ENCODE data around the gene PRPF40B.
"Not testable (repeated sequence)": the region's sequence is repeated elsewhere in the genome, so short reads cannot be mapped to it uniquely, and the experiment has no call there.

Gene PRPF40B

DNA sequence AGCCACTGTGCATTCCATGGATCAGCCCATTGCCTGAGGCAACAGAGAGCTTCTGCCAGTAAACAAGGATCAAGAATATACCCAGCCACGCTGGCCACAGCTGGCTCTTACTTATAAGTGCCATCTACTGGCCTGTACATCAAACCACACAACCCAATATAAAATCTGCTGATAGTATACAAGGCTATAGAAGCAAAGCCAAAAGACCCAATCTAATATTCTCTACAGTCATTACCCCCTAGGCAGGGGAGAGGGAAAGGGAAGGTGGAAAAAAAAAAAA lies 13.5 kb upstream of the PRPF40B start:
- no peak for DNase-seq

GRCh38 chr12:49610785-49611184 lies 12.6 kb upstream of the PRPF40B start:
- not testable (repeated sequence) for DNase-seq

- DNase-seq: no peak
These were observed 11.2 kb upstream of the PRPF40B start for GRCh38 chr12:49612210-49612609.

DNA sequence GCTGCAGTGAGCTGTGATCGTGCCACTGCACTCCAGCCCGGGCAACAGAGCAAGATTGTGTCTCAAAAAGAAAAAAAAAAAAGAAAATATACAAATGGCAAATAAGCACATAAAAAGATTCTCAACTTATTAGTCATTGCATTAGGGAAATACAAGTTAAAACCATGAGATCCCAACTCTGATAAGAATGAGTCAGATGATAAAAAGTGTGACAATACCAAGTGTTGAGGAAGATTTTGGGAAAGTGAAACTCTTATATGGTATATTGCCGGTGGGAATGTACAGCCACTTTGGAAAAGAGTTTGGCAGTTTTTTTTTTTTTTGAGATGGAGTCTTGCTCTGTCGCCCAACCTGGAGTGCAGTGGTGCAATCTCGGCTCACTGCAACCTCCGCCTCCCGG lies 7.6 kb upstream of the PRPF40B start:
- no peak for DNase-seq

DNA sequence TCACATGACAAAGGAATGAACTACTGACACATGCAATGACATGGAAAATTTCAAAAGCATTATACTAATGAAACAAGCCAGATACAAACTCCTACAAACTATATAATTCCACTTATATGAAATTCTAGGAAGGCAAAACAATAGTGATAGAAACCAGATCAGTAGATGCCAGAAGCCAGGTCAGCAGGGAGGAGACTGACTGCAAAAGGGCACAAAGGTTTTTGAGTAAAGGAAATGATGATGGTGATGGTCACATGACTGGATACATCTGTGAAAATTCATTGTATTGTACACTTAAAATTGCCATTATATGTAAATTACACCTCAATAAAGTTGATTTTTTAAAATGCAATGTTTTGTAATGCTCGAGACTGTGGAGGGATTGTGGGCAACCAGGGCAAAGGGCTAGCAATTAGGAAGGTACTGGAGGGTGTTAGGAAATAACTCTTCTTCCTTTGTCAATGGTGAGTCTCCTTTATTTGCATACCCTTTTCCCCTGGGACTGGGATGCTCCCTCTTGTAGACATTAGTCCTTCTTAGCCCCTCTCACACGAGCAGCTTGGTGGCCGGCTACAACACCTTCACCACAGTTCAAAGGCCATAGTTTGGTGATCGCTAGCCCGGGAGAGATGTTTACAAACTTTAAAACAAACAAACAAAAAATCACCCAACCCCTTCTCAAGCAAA lies 6.7 kb upstream of the PRPF40B start:
- DNase-seq: no peak

GRCh38 chr12:49618576-49618975 lies 4.8 kb upstream of the PRPF40B start:
- DNase-seq: no peak

DNA sequence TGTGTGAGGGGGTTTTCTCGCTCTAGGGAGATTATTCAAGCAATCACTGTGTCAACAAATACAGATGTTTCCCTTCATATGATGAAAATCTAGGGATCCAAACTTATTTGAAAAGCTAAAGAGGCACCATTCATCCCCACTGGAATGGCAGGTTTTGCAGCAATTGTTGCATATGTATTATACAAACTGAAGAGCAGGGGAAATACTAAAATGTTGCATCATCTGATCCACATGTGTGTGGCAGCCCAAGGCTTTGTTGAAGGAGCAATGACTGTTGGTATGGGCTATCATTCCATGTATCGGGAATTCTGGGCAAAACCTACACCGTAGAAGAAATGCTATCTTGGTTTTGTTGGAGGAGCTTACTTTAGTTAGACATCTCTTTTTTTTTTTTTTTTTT lies 4.1 kb upstream of the PRPF40B start:
- no peak for DNase-seq

GRCh38 chr12:49621651-49622500 lies 1.5 kb upstream of the PRPF40B start:
- DNase-seq: peak; percentile 26

DNA sequence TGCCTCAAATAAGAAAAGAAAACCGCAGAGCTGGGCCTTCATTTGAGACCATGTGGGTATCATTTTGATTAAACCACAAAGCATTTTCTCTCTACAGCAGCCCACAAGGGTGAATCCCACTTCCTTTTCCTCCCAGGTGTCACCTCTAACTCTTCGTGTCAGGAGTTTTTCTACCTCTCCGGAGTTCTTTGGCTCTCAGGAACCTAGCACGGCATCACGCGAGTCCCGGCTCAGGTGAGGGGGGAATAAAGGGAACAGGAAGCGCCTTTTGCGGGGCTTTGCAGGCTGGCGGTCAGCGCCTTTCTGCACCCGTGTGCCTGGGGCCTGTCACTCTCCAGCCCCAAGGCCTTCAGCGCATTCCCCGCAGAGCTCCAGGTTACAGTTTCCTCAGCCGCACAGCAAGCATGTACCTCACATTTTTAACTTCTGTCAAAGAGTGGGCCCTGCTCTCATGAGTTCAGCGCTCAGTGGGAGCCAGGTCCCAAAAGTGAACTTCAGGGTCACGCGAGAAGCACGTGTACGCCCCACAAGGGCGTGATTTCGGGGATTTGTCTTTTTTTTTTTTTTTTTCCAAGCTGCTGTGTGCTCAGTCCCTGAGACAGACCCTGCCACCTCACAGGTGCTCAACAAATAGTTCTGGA lies 740 bp upstream of the PRPF40B start:
- peak; percentile 17 for DNase-seq

DNA sequence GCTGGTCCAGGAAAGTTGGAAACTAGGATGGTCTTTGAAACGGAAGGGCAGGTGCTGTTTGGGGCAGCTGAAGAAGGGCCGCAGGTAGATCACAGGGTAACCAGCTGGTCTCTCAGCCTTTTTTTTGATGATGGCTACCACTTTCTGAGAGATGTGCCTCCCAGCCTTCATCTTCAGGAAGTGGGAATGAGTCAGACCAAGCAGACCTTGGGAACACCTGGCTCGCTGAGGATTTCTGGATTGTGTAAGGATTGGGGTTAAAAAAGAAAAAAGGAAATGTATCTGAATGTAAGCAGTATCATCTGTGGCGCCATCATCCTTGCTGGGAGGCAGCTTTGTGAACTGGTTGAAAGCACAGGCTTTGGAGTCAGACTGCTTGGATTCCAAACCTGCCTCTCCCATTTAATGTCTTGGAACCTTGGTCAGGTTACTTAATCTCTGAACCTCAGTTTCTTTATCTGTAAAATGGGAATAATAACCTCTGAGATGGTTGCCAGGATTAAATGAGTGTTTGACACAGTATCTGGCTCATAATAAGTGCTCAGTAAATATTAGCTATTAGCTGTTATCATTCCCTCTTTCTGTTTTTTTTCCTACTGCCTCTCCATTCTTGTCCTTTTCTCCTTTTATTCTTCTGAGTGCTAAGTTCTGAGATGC lies 1.7 kb downstream of the PRPF40B start:
- DNase-seq: no peak

DNA sequence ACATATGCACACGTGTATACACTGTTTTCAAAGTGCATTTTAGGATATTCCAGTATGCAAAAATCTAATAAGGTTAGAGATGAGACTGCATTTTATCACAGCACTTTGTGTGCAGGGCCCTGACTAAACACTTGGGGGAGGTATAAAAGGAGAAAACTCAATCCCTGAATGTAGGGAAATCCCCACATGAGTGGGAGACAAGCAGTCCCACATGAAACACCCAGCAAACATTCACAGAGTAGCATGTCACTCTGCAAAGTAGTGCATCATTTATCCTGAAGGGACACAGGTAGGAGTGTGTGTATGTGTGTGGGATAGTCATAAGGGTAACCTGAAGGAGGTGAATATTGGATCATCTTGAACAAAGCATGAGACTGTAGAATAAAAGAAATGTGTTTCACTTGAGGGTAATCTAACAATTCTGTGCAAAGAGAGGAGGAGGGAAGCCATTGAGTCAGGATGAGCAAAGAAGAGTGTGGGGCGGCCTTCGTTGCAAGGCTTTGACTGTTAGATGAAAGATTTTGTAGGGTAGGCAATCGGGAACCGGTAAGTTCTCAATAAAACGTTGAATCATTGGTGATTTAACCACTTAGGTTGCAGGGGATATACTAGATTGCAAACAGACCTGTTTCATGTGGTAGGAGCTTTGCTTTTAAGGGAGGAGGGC lies 2.9 kb downstream of the PRPF40B start:
- peak; percentile 25 for DNase-seq

- DNase-seq: no peak
These were observed 3.5 kb downstream of the PRPF40B start for GRCh38 chr12:49626836-49627235.

DNA sequence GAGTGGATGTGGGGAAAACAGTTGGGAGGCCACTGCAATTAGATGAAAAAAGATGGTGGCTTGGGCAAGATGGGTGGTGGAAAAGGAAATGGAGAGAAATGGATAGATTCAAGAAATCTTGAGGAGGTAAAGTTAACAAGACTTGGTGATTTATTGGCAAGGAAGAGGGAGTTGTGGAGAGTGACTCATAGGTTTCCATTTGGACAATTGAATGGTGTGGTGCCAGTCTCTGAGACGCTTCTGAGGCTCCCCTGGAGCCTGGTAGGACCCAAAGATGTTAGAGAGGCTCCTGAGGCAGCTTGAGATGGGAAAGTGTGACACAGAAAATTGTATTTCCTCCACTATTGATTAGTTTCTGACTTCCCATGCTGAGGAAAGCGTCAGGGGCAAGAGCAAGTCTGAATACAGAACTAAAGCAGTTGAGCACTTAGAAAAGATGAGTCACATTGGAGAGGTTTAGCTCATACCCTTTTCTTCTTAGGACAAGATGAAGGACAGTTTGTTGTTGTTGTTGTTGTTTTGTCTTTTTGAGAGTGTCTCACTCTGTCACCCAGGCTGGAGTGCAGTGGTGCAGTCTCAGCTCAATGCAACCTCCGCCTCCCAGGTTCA lies 4.5 kb downstream of the PRPF40B start:
- DNase-seq: no peak

DNA sequence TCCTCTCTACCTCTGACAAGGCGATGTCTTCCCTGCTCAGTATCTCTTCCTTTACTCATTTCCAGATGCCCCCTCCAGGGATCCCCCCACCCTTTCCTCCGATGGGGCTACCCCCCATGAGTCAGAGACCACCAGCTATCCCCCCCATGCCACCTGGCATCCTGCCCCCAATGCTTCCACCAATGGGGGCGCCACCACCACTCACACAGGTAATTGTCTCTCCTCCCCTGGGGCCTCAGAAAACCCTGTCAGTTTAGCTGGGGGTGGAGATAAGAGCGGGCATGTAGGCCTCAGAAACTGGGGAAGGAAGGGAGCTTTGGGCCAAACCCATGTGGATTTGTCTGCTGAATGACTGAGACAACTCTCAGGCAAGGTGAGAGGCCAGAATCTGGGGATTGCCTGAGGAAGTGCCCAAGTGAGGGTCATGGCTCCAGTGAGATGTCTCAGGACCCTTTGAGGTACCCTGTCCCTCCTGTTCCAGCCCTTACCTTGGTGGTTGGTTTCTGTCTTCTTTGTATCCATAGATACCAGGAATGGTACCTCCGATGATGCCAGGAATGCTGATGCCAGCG lies 8.1 kb downstream of the PRPF40B start:
- DNase-seq: no peak

DNA sequence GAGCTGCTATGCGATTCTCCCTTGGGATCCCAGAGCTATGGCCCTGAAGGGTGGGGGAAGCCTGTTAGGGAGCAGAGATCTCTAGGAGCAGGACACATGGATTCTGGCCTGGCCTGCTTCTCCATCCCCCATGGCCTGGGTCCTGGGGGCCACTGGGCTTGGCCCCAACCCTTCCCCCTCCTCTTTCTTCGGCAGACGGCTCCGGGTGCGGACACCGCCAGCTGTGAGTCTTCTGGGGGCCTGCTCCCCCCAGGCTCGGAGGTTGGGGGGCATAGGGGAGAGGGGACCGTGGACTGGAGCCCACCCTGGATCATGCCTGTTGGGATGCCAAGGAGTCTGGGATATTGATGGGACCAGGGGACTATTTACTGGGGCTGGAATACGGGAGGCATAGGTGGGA lies 9.0 kb downstream of the PRPF40B start:
- DNase-seq: no peak

DNA sequence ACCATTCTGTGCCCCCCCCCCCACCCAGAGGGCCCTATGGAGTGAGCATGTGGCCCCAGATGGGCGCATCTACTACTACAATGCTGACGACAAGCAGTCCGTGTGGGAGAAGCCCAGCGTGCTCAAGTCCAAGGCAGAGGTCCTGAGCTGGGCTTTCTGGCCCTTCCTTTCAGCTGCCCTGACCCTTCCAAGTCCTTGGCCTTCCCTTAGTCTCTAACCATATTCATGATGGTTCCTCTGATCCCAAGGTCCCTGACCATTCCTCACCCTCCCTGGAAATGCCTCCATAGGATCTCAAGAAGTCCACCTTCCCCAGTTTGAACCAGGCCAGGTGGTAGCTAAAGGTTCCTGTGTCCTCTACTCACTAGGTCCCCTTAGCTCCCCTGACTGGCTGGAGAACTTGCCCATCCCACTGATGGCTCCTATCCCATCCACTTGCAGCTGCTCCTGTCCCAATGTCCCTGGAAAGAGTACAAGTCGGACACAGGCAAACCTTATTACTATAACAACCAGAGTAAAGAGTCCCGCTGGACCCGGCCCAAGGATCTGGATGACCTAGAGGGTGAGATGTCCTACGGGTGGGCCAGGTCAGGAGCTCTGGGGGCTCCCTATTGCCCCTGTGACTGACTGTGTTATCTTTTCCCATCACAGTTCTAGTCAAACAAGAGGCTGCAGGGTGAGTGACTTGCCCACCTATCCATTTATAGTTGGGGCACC lies 9.8 kb downstream of the PRPF40B start:
- DNase-seq: no peak

DNA sequence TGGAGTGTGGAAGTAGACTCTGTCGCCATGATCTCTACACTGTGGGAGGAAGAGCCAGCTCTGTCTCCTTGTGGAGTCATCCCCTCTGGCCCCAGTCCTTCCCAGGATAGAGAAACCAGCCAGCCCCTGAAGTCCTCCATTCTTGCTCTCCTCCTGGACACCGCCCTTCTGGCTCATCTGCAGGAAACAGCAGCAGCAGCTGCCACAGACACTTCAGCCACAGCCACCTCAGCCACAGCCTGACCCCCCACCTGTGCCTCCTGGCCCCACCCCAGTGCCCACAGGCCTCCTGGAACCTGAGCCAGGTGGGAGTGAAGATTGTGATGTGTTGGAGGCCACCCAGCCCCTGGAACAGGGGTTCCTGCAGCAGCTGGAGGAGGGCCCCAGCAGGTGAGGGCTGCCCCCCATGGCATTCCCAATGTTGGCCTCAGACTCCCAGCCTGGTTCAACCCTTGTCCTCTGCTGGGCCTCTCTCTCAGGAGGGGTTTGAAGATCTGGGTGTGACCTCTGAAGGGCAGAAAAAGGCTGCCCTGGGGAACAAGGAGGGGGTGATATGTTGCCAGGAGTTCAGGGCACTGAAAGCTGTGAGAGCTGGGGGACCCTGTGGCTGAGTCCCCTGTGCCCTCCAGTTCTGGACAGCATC lies 10.5 kb downstream of the PRPF40B start:
- no peak for DNase-seq

DNA sequence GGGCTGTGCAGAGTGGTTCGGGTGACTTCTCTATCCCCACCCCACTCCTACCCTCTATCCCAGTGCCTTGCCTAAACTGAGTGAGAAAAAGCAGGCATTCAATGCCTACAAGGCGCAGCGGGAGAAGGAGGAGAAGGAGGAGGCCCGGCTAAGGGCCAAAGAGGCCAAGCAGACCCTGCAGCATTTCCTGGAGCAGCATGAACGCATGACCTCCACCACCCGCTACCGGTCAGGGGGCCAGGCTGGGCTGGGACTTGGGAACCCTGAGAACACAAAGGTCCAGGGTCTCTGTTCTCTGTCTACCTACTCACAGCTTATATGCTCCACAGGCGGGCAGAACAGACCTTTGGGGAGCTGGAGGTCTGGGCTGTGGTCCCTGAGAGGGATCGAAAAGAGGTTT lies 11.7 kb downstream of the PRPF40B start:
- DNase-seq: no peak

DNA sequence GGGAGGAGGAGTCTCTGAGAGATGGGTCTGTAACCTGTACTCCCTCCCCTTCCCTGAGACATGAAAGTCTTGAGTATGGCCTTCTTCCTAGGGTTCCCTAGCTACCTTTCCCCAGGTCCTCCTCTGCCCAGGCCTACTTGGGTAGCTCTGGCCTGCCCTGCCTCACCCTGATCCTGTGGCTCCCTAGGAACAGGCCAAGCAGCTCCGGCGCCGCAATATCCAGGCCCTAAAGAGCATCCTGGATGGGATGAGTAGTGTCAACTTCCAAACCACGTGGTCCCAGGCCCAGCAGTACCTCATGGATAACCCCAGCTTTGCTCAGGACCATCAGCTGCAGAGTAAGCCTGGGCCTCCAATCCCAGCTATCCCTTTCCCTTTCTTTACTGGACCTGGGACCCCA lies 12.3 kb downstream of the PRPF40B start:
- no peak for DNase-seq

DNA sequence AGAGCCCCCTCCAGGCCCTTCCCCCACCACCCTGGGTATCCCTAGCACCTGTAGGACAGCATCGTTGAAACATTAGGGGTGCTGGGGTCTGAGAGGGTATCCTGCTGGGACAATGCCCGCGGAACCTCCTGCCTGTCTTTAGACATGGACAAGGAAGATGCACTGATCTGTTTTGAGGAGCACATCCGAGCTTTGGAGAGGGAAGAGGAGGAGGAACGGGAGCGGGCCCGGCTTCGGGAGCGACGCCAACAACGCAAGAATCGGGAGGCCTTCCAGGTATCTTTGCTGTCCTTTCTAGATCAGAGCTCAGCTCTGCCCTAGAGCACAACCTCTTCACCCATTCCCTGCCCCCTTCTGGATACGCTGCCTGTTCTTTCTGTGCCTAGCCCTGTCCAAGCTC lies 13.2 kb downstream of the PRPF40B start:
- no peak for DNase-seq
